ENCODE results near the gene IRS4.

DNA sequence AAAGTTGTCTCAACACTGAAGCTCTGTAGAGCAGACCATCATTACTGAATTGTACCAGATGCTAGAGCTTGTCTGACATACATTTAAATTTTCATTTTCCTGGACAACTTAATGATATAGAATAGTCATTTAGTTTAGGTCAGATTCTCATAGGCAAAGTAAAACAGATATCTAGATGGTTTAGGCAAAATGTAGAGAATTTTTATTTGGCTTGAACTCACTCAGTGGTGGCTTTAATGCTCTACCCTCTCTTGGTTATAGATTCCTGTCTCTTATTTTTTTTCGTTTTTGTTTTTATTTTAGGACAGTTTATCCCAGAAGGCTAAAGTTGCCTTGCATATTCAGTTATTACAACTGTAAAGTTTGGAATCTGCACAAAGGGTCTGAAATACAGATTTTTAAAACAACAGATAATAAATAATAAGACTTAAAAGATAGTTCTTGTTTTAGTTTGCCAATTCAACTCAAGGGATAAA, 4.0 kb upstream of the IRS4 start:
- TF ChIP-seq, protein P1, sequence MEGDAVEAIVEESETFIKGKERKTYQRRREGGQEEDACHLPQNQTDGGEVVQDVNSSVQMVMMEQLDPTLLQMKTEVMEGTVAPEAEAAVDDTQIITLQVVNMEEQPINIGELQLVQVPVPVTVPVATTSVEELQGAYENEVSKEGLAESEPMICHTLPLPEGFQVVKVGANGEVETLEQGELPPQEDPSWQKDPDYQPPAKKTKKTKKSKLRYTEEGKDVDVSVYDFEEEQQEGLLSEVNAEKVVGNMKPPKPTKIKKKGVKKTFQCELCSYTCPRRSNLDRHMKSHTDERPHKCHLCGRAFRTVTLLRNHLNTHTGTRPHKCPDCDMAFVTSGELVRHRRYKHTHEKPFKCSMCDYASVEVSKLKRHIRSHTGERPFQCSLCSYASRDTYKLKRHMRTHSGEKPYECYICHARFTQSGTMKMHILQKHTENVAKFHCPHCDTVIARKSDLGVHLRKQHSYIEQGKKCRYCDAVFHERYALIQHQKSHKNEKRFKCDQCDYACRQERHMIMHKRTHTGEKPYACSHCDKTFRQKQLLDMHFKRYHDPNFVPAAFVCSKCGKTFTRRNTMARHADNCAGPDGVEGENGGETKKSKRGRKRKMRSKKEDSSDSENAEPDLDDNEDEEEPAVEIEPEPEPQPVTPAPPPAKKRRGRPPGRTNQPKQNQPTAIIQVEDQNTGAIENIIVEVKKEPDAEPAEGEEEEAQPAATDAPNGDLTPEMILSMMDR (IDR thresholded peaks at IDR 0.05) = no peak
- no peak for TF ChIP-seq POLR2AphosphoS5 (IDR thresholded peaks at IDR 0.05)
